Endothelial cell of umbilical vein (primary cell): ENCODE data around the gene CD19. TPM values are rescaled to one million over a fixed set of nuclear protein-coding genes. Genes with fewer than 3 reads are reported as not detected.
A peak's percentile ranks its signal among the peaks of the same experiment; 100 is the strongest.

Source experiments
- BruUV-seq: library from RNA; stranded (reverse); fragments of 400-500 nt; replicated peaks from 2 replicates; lab custom pipeline; 2021; lab: Mats Ljungman, UMichigan
- CTCF ChIA-PET: fragments of 300-600, 350-600 bp; sonication (Branson Sonifier 250); formaldehyde crosslinking; loops from one replicate; lab custom pipeline; 2021; ENCODE audit warnings: antibody characterized with exemption, inconsistent platforms; lab: Charles Lee
- POLR2A ChIA-PET: fragments of 300-600, 350-600 bp; sonication (Branson Sonifier 250); formaldehyde crosslinking; loops from one replicate; lab custom pipeline; 2021; ENCODE audit warnings: antibody characterized with exemption, inconsistent platforms; lab: Charles Lee
- DNase-seq: peaks from one replicate; pipeline ENCODE4 v3.0.0-alpha.2; 2011; ENCODE audit warnings: low read depth, low spot score
- FAIRE-seq: peaks from 2 replicates; lab custom pipeline; 2011; peaks lifted over from hg19 to GRCh38; lab: Jason Lieb, UNC
- H2AFZ ChIP-seq: 2 replicates; pipeline ENCODE4 v1.6.0; 2012; ENCODE audit warnings: low read depth, low read length, control low read depth, inconsistent platforms
- H3K27ac ChIP-seq: 2 replicates; pipeline ENCODE4 v1.5.1; 2011; ENCODE audit warnings: low read depth, mild to moderate bottlenecking, control low read depth, low read length, moderate library complexity; ENCODE audit not compliant: insufficient read depth
- H3K27me3 ChIP-seq, 2 experiments: 2 replicates each; pipeline versions ENCODE4 v1.6.0 to v1.6.1; 2011; ENCODE audit warnings: low read length in 2 of 2, mixed read lengths in 1 of 2; ENCODE audit not compliant: control insufficient read depth in 2 of 2, insufficient read depth in 2 of 2
- H3K36me3 ChIP-seq, 2 experiments: 2 replicates in 1 of 2; 3 replicates in 1 of 2; pipeline ENCODE4 v1.5.1; 2011; ENCODE audit warnings: low read length in 2 of 2, mild to moderate bottlenecking in 1 of 2, moderate library complexity in 1 of 2; ENCODE audit not compliant: control insufficient read depth in 2 of 2, insufficient read depth in 2 of 2; ENCODE audit errors: extremely low read depth in 1 of 2
- H3K4me1 ChIP-seq: 3 replicates; pipeline ENCODE4 v1.5.1; 2011; ENCODE audit warnings: mild to moderate bottlenecking, low read length; ENCODE audit not compliant: control insufficient read depth, insufficient read depth; ENCODE audit errors: extremely low read depth
- H3K4me2 ChIP-seq: 2 replicates; pipeline ENCODE4 v1.6.1; 2011; ENCODE audit warnings: low read length, control low read depth, mixed read lengths; ENCODE audit not compliant: insufficient read depth
- H3K4me3 ChIP-seq, 3 experiments: fragments of 200-600 bp in 1 of 3; sonication (generic), shearing (Covaris generic) in 1 of 3; replicated peaks in 1 of 3; 2 replicates each; pipeline ENCODE4 v1.5.1; 2011 to 2016; ENCODE audit warnings: control low read depth in 3 of 3, low read length in 3 of 3, mild to moderate bottlenecking in 2 of 3, inconsistent platforms in 1 of 3, low read depth in 1 of 3, moderate library complexity in 1 of 3; ENCODE audit not compliant: insufficient read depth in 1 of 3
- H3K79me2 ChIP-seq: 2 replicates; pipeline ENCODE4 v1.6.0; 2012; ENCODE audit warnings: low read length, inconsistent platforms; ENCODE audit not compliant: control insufficient read depth, insufficient read depth
- H3K9ac ChIP-seq: replicated peaks from 2 replicates; pipeline ENCODE3; 2011; ENCODE audit warnings: low read length, control low read depth; ENCODE audit not compliant: insufficient read depth; ENCODE audit errors: extremely low read depth
- H3K9me1 ChIP-seq: replicated peaks from 3 replicates; pipeline ENCODE4 v1.6.0; 2011; ENCODE audit warnings: mild to moderate bottlenecking, low read length; ENCODE audit not compliant: control insufficient read depth, insufficient read depth; ENCODE audit errors: extremely low read depth
- H3K9me3 ChIP-seq: replicated peaks from 2 replicates; pipeline ENCODE4 v1.5.1; 2012; ENCODE audit warnings: low read length, inconsistent platforms; ENCODE audit not compliant: control insufficient read depth, insufficient read depth
- H4K20me1 ChIP-seq: replicated peaks from 2 replicates; pipeline ENCODE3; 2011; ENCODE audit warnings: mild to moderate bottlenecking, low read length; ENCODE audit not compliant: control insufficient read depth, insufficient read depth; ENCODE audit errors: extremely low read depth
- CTCF ChIP-seq, 2 donors: IDR thresholded peaks; 1 replicate in 1 of 2; 2 replicates in 1 of 2; pipeline ENCODE4 v1.5.1; 2011; ENCODE audit warnings: low read length in 2 of 2, mild to moderate bottlenecking in 2 of 2, moderate library complexity in 2 of 2, control low read depth in 1 of 2, inconsistent platforms in 1 of 2, low read depth in 1 of 2; ENCODE audit not compliant: insufficient read depth in 1 of 2; ENCODE audit errors: extremely low read depth in 1 of 2
- EZH2 ChIP-seq: IDR thresholded peaks from 2 replicates; pipeline ENCODE4 v1.6.1; 2012; ENCODE audit warnings: borderline replicate concordance, low read depth, mild to moderate bottlenecking, moderate library complexity, low read length, inconsistent platforms; ENCODE audit not compliant: severe bottlenecking
- FOS ChIP-seq: IDR thresholded peaks from 2 replicates; pipeline ENCODE4 v1.6.1; 2011; ENCODE audit warnings: mild to moderate bottlenecking, low read length, moderate library complexity, borderline replicate concordance; ENCODE audit not compliant: insufficient read depth
- GATA2 ChIP-seq: IDR thresholded peaks from 2 replicates; pipeline ENCODE4 v1.7.0; 2011; ENCODE audit warnings: low read depth, mild to moderate bottlenecking, moderate library complexity, mixed read lengths, low read length; ENCODE audit not compliant: insufficient read length, insufficient read depth
- JUN ChIP-seq: IDR thresholded peaks from 2 replicates; pipeline ENCODE4 v1.6.1; 2011; ENCODE audit warnings: borderline replicate concordance, low read depth; ENCODE audit not compliant: insufficient read length, insufficient read depth
- dilution Hi-C: fragments of 300-500 bp; cut with MboI; formaldehyde crosslinking; loops from one replicate; pipeline ENCODE4 v1.15.0; 2019; ENCODE audit warnings: low sequenced_read_pairs; ENCODE audit not compliant: extremely low pct_ligation_motif_present
- intact Hi-C: fragments of 100-400 bp; cut with micrococcal nuclease; formaldehyde crosslinking; loops from one replicate; pipeline ENCODE4 v1.10.0; 2022
- polyA plus RNA-seq, 4 experiments: library from polyadenylated mRNA; depleted of rRNA in 3 of 4; stranded (reverse) in 3 of 4; unstranded in 1 of 4; fragments of >200 nt; gene quantifications; 2 replicates each; pipeline versions ENCODE4 v1.2.1 to v1.2.3, GENCODE V29; 2011 to 2012; ENCODE audit warnings: missing spikeins in 1 of 4
- total RNA-seq: library from RNA; stranded (reverse); gene quantifications from 2 replicates; pipeline ENCODE4 v1.2.3, GENCODE V29; 2021

Gene CD19
- total and polyA plus RNA-seq, 2 donors (not counting 3 experiments of a cell fraction or from before 2014, with no cell fraction given) = 0.06 TPM; not detected in 1

GRCh38 chr16:28983644-28984043, 51.9 kb downstream of the CD19 start:
- no peak for FAIRE-seq
- CTCF ChIA-PET = interaction anchor here (1.4 kb wide), 1 partner anchor 10 kb away, joined by 8 read pairs; no protein-coding TSS in a partner anchor
- Histone ChIP-seq H3K4me2 (no peak overlapping the region), H3K4me1 (no peaks in the 10 kb centered on the region), H3K9me1 (no peaks in the 10 kb centered on the region), H3K27me3 (no peaks in the 10 kb centered on the region), H4K20me1 (no peaks in the 10 kb centered on the region), H3K9ac (no peak overlapping the region), H3K27ac (no peak overlapping the region), H3K4me3 (no peak overlapping the region), H3K9me3 (no peaks in the 10 kb centered on the region), H2AFZ (no peak overlapping the region), H3K36me3 (peaks cover 5 to 34% of the 10 kb centered on the region in 2 experiments), H3K79me2 (no peaks in the 10 kb centered on the region)
- no peak for TF ChIP-seq JUN
- POLR2A ChIA-PET = interaction anchor here (1.4 kb wide), 1 partner anchor 10 kb away, joined by 3 read pairs; no protein-coding TSS in a partner anchor
- DNase-seq = no peak
- BruUV-seq = no TSS peak
- intact Hi-C loops = no loop called here
- dilution Hi-C loops = no loop called here

- H3K9ac ChIP-seq = no peak overlapping the region
- H3K9me3 ChIP-seq = no peaks in the 10 kb centered on the region
- H4K20me1 ChIP-seq = no peaks in the 10 kb centered on the region
- H3K36me3 ChIP-seq = peaks cover 5 to 31% of the 10 kb centered on the region in 2 experiments
- TF ChIP-seq CTCF (IDR thresholded peaks at IDR 0.05; ENCODE audit: extremely low read depth in 1 of 2, insufficient read depth in 1 of 2, low read depth in 1 of 2, low read length in 2 of 2) (no peak), FOS (no peak), EZH2 (no peak), GATA2 (no peak)
- POLR2A ChIA-PET = interaction anchor here (1.4 kb wide), 1 partner anchor 10 kb away, joined by 3 read pairs; no protein-coding TSS in a partner anchor
- dilution Hi-C loops (no loop called here), intact Hi-C loops (no loop called here)
- no peak for DNase-seq
- H3K4me3 ChIP-seq = no peak overlapping the region
- H3K9me1 ChIP-seq = no peaks in the 10 kb centered on the region
- no peak for FAIRE-seq
- no peak overlapping the region for H3K27ac ChIP-seq
- H3K4me1 ChIP-seq = no peaks in the 10 kb centered on the region
- no peak overlapping the region for H2AFZ ChIP-seq
- BruUV-seq = TSS peak; percentile 44
- CTCF ChIA-PET = interaction anchor here (1.0 to 1.4 kb wide), 2 partner anchors 10 to 34 kb away, joined by 4 to 8 read pairs; no protein-coding TSS in a partner anchor
- no peak overlapping the region for H3K4me2 ChIP-seq
- no peaks in the 10 kb centered on the region for H3K27me3 ChIP-seq
- no peaks in the 10 kb centered on the region for H3K79me2 ChIP-seq
Observed at GRCh38 chr16:28984091-28984490, 52.3 kb downstream of the CD19 start.
